HG02970 (cell line): ENCODE measurements around the gene ZNF506.
"Not testable (repeated sequence)": the region's sequence is repeated elsewhere in the genome, so short reads cannot be mapped to it uniquely, and the experiment has no call there.

ENCODE experiments used
- ATAC-seq: cut with Tn5 transposase; IDR thresholded peaks from one replicate; pipeline ENCODE4 v1.9.1; 2021; ENCODE audit warnings: mild to moderate bottlenecking, moderate library complexity, moderate number of reproducible peaks; ENCODE audit not compliant: unreplicated experiment, low FRiP score

The ZNF506 gene

GRCh38 chr19:19746286-19747213 lies 75.0 kb downstream of the ZNF506 start:
- no peak for ATAC-seq

DNA sequence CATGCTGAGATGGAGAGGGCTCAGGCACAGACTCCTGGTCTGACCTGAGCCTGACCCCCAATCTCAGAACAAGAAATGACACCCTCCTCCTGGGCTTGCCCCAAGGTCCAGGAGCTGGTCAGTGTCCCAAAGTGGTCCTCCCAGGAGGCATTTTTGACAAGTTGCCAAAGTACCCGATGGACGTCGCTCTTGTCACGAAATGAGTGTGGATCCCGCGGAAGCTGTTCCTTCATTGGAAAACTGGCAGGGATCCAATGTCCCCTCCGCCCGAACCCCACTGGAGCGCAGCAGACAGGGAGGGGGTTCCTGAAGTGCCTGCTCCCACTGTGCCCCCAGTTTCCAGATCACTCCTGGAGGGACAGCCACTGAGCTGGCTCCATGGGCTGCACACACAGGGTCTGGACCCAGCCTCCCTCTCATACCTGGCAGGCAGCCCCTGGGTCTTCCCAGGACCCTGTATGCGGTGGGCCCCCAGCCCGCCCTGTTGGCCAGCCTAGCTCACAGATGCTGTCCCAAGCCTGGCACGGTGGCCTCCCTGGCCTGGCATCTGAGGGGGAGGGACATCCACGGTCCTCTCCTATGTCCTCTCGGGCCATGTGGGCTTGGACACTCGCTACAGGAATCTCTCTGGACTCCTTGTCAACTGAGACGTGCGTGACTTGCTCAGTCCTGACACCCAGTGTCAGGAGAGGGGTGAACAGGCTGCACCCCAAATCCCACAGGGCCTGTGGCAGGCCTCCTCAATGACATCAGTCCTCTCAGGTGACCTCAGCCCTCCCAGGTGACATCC lies 75.9 kb downstream of the ZNF506 start:
- ATAC-seq, result no peak

DNA sequence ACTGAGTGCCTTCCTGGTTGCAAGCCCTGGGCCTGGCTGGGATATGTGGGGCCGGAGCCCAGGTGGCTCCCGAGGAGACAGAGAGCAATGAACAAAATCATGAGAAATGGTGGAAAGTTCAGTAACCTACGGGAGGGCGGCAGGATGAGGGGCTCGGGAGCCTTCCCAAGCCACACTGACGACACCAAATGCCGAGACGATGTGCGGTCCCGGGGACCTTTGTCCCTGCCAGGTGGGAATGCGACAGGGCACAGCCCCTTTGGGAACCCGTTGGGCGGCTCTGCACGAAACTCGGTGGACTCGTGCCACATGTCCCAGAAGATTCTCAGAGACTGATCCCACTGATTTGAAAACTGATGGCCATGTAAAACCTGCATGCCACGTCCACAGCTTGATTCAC lies 76.9 kb downstream of the ZNF506 start:
- no peak for ATAC-seq

DNA sequence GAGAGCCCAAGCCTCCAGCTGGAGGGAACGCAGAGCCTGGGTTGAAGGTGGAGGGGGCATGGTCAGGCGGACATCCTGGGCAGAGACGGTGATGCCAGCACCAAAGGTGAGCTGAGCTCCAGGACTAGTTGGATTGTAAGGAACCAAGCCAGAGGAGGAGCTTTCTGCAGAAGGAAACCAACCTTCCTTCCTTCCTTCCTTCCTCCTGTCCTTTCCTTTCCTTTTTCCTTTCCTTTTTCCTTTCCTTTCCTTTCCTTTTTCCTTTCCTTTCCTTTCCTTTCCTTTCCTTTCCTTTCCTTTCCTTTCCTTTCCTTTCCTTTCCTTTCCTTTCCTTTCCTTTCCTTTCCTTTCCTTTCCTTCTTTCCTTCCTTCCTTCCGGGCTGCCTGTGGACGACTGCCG lies 77.6 kb downstream of the ZNF506 start:
- not testable (repeated sequence) for ATAC-seq

DNA sequence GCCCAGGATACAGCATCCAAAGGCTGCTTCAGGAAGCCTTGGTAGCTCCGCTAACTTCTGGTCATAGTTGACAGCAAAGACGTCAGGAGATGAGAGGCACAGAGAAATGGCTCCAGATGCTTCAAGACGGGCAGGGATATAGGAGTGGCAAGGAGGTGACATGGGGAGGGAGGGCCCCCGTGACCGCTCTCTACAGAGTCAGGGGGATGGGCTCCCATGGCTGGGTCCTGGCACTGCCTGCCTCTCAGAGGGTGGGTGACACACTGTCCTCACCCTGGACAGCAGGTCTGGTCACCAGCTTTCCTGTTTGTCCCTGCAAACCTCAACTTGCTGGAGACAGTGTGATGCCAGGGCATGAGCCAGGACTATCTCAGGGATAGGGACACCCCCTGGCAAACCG lies 78.4 kb downstream of the ZNF506 start:
- ATAC-seq, result no peak

DNA sequence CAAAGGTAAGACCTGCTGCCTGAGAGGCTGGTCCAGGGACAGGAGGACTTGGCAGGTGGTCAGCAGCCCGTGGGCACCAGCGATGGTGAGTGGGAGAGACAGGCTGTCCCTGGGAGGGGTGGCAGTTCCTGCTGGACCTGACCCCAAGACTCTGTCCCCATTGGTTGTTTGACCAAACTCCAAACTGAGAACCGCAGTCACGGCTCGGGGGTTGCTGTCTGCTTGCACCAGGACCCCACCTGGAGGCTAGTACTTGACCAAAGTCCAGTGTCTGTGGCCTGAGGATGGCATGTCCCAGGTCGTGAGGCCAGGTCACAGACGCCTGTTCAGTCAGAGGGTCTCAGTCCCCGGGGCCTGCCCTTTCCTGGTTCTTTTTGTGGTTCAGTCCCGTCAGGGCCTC lies 78.8 kb downstream of the ZNF506 start:
- ATAC-seq, result no peak
